ENCODE measurements around the gene NCAPH2. TPM values are rescaled to one million over a fixed set of nuclear protein-coding genes. Genes with fewer than 3 reads are reported as not detected.
A peak's percentile ranks its signal among the peaks of the same experiment; 100 is the strongest.

Gene NCAPH2
- total RNA-seq, 1 experiment from 2014 or later: 70.7 TPM

DNA sequence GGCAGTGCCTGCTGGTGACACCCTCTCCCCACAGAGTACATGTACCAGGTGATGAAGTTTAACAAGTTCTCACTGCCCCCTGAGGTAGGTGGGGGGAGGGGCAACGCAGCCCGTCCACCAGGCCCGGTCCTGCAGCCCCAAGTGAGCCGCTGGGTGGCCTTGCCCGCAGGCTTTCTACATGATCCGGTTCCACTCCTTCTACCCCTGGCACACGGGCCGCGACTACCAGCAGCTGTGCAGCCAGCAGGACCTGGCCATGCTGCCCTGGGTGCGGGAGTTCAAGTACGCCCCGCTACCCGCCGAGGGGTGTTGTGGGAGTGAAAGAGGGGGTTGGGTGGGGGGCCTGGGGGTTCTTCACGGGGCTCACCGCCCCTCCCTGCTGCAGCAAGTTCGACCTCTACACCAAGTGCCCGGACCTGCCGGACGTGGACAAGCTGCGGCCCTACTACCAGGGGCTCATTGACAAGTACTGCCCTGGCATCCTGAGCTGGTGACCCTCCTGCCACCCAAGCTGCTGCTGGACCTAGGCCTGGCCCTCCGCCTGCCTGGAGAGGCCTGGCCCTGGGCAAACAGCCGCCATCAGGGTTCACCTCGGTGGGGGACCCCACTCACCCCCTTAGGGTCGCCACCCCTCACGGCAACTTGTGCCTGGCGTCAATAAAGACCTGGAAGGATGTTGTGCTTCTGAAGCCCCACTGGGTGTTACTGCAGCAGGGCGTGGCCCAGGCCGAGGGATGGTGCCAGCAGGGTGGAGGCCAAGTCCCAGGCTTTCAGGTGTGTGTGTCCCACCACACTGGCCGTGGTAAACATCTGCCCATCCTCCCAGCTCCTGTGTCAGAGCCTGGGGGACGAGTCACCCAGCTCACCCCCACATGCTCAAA is 18.4 kb upstream of the NCAPH2 start:
- DNase-seq (ENCODE audit: low read depth): peak; percentile 2

GRCh38 chr22:50490531-50491308 is 17.3 kb upstream of the NCAPH2 start:
- peak; percentile 2 for DNase-seq (ENCODE audit: low read depth)

DNA sequence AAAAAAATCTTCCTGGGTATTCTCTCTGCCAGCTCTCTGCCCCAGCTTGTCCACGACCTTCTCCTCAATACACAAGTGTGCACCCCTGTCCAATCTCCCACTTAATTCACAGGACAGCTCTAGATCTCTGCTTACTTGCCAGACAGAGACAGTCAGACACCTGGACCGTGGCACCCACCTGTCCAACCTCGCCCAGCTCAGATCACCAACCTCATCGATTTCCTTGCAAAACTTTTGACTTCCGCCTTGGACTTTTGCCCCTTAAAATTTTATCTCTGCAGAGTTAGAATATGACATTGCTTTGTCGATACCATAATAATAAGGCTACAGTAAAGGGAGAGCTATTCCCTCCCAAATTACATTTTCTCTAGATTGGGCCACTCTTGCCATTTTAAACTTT is 10.9 kb upstream of the NCAPH2 start:
- peak; percentile 0 for DNase-seq (ENCODE audit: low read depth)

DNA sequence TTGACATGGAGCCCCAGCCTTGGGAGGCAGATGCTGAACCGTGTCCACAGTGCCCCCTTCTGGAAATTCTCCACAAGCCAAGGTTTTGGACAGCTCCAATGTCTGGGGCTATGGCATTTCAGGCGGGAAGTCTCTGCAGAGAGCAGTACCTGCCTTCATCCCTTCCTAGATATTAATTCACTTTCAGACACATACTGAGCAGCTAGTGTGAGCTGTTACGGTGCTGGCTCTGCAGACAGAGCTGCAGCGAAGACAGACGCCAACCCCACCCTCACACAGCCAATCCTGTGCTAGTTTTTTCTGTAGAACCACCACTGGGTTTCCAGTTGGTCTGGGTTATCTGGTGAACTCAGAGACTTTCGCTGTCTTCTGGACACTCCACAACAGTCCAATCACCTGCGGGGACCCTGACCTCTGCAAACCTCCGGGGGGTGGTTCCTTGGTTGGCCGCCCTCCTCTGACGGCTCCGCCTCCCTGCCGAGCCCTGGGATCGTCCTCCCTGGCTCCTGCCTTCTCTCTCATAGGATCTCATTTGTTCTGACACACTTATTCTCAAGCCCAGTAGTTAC is 9.6 kb upstream of the NCAPH2 start:
- peak; percentile 77 for DNase-seq (ENCODE audit: low read depth)

DNA sequence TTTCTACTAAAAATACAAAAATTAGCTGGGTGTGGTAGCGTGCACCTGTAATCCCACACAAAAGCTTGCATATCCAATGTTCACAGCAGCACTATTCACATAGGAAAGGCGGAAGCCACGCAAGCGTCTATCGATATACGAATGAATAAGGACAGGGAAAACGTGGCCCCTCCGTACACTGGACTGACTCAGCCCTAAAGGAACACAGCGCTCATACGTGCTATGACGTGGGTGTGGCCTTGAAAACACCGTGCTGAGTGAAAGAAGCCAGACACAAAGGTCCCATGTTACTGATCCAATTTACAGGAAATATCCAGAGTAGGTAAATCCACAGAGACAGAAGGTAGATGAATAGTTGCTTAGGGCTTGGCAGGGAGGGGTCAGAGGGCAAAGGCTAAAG is 7.6 kb upstream of the NCAPH2 start:
- DNase-seq (ENCODE audit: low read depth): peak; percentile 4

DNA sequence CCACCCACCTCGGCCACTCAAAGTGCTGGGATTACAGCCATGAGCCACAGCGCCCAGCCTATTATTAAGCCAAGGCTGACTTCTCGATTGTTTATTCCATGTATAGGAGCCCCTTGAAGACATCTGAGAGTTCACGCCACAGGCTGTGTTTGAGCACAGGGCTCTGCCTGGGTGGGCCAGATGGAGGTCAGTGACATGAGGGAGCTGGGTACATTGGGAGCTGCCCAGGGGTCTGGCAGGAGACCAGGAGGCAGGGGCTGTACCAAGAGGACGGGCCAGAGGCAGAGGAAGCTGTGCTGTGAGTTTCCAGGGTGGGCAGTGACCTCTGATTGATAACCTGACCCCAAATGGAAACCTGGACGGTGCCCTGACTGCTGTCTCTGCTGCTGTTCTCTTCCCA is 5.9 kb upstream of the NCAPH2 start:
- DNase-seq (ENCODE audit: low read depth): peak; percentile 0

DNA sequence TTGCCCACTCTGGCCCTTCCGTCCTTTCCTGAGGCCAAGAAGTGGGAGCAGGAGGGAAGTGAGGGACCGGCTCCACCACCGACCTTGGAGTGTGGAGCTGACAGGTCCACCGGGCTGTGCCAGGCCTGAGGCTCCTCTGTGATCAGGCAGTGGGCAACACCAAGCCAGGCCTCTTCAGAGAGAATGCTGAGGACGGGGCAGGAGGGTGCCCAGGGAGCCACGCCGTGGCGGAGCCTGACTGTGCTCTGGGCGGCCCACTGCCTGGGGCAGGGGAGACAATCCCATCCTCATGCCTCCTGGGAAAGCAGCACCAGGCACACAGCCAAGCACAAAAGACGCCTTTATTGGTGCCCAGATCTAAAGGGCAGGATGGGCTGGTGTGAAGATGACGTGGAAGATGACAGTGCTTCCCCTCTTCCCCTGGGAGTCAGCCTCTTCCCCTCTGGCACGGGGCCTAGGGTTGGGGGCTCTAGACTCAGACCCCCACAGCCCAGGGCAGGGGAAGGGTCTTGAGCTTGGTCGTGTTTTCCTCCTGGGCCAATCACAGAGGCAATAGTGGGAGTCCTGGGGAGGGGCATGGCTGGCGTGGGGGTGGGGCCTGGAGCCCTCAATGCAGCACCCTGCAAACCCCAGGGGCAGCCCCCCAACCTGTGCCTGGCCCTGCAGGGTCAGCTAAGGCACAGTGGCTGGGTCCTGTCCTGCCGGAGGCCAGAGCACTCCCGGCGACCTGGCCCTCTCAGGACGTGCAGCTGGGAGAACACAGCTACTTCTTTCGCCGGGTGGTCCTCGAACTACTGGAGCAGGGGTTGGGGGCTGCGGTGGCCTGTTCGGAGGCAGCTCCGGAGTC is 5.2 kb upstream of the NCAPH2 start:
- peak; percentile 3 for DNase-seq (ENCODE audit: low read depth)

GRCh38 chr22:50503475-50504145 is 4.4 kb upstream of the NCAPH2 start:
- peak; percentile 4 for DNase-seq (ENCODE audit: low read depth)

- peak; percentile 1 for DNase-seq (ENCODE audit: low read depth)
Measured at GRCh38 chr22:50504369-50505211, 3.4 kb upstream of the NCAPH2 start.

- peak; percentile 1 for DNase-seq (ENCODE audit: low read depth)
Measured at GRCh38 chr22:50505276-50505775, 2.7 kb upstream of the NCAPH2 start.

DNA sequence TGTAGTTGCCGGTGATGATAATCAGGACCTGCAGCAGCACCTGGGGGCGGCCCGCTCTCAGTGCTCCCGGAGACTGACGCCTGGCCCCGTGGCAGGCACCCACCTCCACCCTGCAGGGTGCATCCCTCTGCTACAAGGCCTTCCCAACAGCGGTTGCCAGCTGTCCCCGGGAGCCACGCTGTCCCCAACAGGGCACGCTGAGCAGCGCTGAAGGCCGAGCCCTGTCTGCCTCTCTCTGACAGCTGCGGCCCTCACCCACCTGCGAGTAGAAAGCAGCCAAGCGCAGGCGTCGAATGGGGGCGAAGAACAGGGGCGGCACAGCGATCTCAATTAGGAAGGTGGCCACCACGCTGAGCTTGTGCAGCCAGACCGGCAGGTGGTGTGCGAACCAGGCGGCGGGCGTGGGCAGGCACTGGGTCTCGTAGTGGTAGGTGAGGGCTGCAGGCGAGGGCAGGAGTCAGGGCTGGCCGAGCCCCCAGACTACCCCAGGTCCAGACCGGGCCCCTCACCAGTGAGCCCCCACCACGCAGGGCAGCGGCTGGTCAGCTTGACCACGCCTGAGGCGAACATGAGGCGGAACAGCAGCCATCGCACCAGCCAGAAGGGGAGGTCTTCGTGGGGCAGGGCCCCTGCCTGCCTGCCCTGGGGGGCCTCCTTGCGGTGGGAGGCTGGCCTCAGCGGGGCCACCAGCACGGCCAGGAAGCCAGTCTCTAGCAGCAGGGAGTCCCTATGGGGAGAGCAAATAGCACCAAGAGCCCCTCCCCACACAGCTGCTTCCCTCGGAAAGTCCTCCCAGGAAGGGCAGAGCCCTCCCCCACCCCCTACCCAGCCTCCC is 2.0 kb upstream of the NCAPH2 start:
- peak; percentile 4 for DNase-seq (ENCODE audit: low read depth)

DNA sequence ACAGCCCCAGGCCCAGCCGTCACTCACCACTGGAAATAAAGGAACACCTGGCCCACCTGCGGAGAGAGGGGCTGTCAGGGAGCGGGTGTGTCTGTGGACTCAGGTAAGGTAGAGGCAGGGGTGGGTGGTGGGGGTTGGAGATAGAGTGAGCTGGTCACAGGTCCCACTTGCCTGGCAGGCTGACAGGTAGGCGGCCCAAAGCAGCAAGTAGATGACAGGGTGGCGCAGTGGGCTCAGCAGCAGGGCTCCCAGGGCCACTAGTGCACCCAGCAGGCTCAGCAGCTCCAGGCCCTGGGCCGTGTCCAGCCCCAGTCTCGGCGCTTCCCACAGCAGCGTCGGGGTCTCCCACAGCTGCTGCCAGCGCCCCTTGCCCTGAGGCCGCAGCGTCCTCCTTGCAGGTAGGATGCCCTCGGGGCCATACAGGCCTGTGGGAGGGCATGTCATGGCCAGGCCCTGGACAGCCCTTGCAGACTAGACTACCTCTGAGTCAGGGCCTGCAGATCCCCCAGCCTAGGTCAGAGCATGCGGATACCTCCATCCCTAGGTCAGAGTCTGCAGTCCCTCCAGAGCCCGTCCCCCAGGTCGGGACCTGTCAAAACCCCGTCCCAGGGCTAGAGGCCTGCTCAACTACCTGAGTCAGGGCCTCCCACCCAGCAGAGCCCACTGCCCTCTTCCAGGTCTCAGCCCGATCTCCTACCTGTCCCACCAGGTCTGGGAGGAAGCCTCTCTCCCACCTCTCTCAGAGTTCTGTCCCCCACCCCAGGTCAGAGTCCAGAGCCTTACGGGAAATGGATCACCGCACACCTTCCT is 1.2 kb upstream of the NCAPH2 start:
- DNase-seq (ENCODE audit: low read depth): peak; percentile 15

DNA sequence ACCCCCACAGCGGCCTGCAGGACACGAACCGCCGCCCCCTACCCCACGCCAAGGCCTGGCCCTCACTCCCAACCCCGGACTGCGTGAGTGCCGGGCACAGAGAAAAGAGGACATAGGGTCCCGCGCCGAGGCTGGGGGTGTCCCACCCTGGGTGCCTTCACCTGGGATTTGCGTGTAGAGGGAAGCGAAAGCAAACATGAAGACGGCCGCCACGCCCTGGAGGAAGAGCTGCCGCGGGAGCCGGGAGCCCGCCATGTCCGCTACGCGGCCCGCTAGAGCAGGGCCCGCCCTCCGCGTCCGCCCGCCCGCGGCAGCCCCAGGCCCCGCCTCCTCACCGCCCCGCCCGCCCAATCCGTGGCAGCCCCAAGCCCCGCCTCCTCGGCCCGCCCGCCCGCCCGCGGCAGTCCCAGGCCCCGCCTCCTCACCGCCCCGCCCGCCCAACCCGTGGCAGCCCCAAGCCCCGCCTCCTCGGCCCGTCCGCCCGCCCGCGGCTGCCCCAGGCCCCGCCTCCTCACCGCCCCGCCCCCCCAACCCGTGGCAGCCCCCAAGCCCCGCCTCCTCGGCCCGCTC is 518 bp upstream of the NCAPH2 start, which contains the start of gene LMF2:
TSS of gene LMF2 (minus strand) at position 282 of the 570 bp plus-strand sequence. CDS start at position 255, 27 bp downstream.
- no peak for DNase-seq (ENCODE audit: low read depth)

GRCh38 chr22:50508897-50509296 is 873 bp downstream of the NCAPH2 start:
- DNase-seq (ENCODE audit: low read depth): peak; percentile 4

DNA sequence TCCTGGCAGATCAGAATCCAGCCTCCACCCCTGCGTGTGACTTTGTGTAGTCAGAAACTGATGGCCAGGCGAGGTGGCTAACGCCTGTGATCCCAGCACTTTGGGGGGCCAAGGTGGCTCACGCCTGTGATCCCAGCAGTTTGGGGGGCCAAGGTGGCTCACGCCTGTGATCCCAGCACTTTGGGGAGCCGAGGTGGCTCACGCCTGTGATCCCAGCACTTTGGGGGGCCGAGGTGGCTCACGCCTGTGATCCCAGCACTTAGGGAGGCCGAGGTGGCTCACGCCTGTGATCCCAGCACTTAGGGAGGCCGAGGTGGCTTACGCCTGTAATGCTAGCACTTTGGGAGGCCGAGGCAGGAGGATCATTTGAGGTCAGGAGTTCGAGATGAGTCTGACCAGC is 5.2 kb downstream of the NCAPH2 start:
- DNase-seq (ENCODE audit: low read depth): no peak

DNA sequence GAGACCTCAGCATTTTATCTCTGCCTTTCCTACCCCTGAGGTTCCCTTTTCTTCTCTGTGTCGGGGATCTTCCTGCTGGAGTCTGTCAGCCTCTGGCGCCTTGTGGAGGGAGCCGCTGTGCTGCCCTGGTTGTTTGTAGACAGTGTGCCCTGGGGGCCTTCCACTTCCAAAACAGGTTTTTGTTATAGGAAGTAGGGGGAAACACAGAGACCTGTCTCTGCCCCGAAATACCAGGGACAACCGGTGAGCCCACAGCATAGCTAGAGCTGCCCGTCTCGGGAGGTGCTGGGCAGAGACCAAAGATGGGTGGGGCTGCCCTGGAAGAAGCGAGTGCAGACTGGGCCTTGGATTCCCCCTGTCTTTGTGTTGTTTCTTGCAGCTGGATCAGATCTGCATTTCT is 8.0 kb downstream of the NCAPH2 start:
- DNase-seq (ENCODE audit: low read depth): no peak

- no peak for DNase-seq (ENCODE audit: low read depth)
Measured at GRCh38 chr22:50516891-50517290, 8.9 kb downstream of the NCAPH2 start.
